Upper lobe of right lung (tissue), 1 donor: ENCODE measurements around the gene MED28. TPM values are rescaled to one million over a fixed set of nuclear protein-coding genes. Genes with fewer than 3 reads are reported as not detected.

Experiments used
- ATAC-seq: fragments of 200-7000 bp; cut with Tn5 transposase; one replicate; pipeline ENCODE4 v1.9.1; 2020; ENCODE audit warnings: mild to moderate bottlenecking, moderate library complexity
- DNase-seq: peaks from one replicate; pipeline ENCODE4 v3.0.0-alpha.2; 2020
- H3K27ac ChIP-seq: fragments of 200-600 bp; one replicate; pipeline ENCODE4 v1.8.0; 2022
- H3K27me3 ChIP-seq: fragments of 200-600 bp; one replicate; pipeline ENCODE4 v1.8.0; 2022; ENCODE audit warnings: mild to moderate bottlenecking
- H3K36me3 ChIP-seq: fragments of 200-600 bp; one replicate; pipeline ENCODE4 v1.8.0; 2022
- H3K4me1 ChIP-seq: fragments of 200-600 bp; one replicate; pipeline ENCODE4 v1.8.0; 2022
- H3K4me3 ChIP-seq: fragments of 200-600 bp; one replicate; pipeline ENCODE4 v1.8.0; 2022; ENCODE audit warnings: mild to moderate bottlenecking
- H3K9me3 ChIP-seq: fragments of 200-600 bp; one replicate; pipeline ENCODE4 v1.8.0; 2022
- intact Hi-C: fragments of 100-400 bp; cut with DNase I; formaldehyde crosslinking; loops from one replicate; pipeline ENCODE4 v1.11.0; 2022
- total RNA-seq: library from RNA; stranded (reverse); fragmentation: NEBNext Ultra II Directional; extraction: Animal tissue kit (Norgen Biotek cat#: 25700); gene quantifications from one replicate; pipeline ENCODE4 v1.2.1, GENCODE V29; 2021
- TF ChIP-seq, protein P1 (sequence below): fragments of 200-600 bp; IDR thresholded peaks from one replicate; pipeline ENCODE4 v1.8.0; 2022; ENCODE audit warnings: antibody characterized with exemption
- donor health status: DM: no; HTN: yes; CAD: no; lungs with severe emphysema.

MED28 gene
- total RNA-seq, 1 donor from 2014 or later = 50.0 TPM

DNA sequence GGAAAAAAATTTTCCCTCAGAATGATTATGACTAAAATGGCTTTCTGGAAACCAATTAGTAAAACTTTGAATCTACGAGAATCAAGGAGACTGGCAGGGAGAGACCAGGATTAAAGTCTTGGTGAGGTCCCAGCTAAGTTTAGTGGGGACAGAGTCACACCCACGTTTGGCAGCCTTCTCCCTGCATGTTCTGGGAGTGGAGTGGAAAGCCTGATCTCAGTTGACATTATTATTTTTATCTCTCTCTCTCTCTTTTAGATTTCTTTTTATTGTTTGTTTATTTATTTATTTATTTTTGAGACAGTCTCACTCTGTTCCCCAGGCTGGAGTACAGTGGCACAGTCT lies 67.8 kb downstream of the MED28 start:
- Histone ChIP-seq H3K27ac (no peak overlapping the region), H3K9me3 (no peaks in the 10 kb centered on the region), H3K4me3 (no peak overlapping the region), H3K27me3 (no peaks in the 10 kb centered on the region), H3K36me3 (no peaks in the 10 kb centered on the region), H3K4me1 (no peaks in the 10 kb centered on the region)
- TF ChIP-seq, protein P1, sequence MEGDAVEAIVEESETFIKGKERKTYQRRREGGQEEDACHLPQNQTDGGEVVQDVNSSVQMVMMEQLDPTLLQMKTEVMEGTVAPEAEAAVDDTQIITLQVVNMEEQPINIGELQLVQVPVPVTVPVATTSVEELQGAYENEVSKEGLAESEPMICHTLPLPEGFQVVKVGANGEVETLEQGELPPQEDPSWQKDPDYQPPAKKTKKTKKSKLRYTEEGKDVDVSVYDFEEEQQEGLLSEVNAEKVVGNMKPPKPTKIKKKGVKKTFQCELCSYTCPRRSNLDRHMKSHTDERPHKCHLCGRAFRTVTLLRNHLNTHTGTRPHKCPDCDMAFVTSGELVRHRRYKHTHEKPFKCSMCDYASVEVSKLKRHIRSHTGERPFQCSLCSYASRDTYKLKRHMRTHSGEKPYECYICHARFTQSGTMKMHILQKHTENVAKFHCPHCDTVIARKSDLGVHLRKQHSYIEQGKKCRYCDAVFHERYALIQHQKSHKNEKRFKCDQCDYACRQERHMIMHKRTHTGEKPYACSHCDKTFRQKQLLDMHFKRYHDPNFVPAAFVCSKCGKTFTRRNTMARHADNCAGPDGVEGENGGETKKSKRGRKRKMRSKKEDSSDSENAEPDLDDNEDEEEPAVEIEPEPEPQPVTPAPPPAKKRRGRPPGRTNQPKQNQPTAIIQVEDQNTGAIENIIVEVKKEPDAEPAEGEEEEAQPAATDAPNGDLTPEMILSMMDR = no peak
- ATAC-seq (no peak), DNase-seq (no peak)
- intact Hi-C loops = no loop called here

Other genes with a start within 250 kb of the MED28 start
- gene QDPR, start 102.6 kb upstream of the MED28 start, total RNA-seq = 38.2 TPM
- not detected for gene CLRN2, start 99.5 kb upstream of the MED28 start, total RNA-seq
- 97.6 TPM for gene LAP3, start 37.4 kb upstream of the MED28 start, total RNA-seq
- gene FAM184B, start 167.0 kb downstream of the MED28 start, total RNA-seq = 0.17 TPM
- gene DCAF16, start 196.1 kb downstream of the MED28 start, total RNA-seq = 26.2 TPM
- 0.84 TPM for gene NCAPG, start 196.3 kb downstream of the MED28 start, total RNA-seq